NCI-H2029 treated with DMSO at 0.1 percent for 48 hours (cell line): ENCODE results near the gene FAM171A2.

Source experiments
- DNase-seq: peaks from one replicate; lab custom pipeline; 2025; lab: John Stamatoyannopoulos, UW

Gene FAM171A2

GRCh38 chr17:44307387-44308186, 56.1 kb downstream of the FAM171A2 start:
- DNase-seq = no peak

- DNase-seq = peak; percentile 36
Measured at GRCh38 chr17:44304651-44305050, 59.0 kb downstream of the FAM171A2 start.
